HG02884 (cell line): ENCODE results near the gene RBM5.
"Not testable (repeated sequence)": the region's sequence is repeated elsewhere in the genome, so short reads cannot be mapped to it uniquely, and the experiment has no call there.

Source experiments
- ATAC-seq: cut with Tn5 transposase; IDR thresholded peaks from one replicate; pipeline ENCODE4 v1.9.1; 2021; ENCODE audit warnings: mild to moderate bottlenecking, moderate library complexity; ENCODE audit not compliant: unreplicated experiment

Gene RBM5

GRCh38 chr3:50088725-50089608 lies at the start of gene RBM5:
TSS of gene RBM5 (plus strand) at chr3:50088919. CDS start at chr3:50090435, 1,516 bp downstream.
- peak; percentile 98 for ATAC-seq

GRCh38 chr3:50044976-50045375 lies 43.7 kb upstream of the RBM5 start:
- ATAC-seq, result no peak

GRCh38 chr3:50047426-50047825 lies 41.3 kb upstream of the RBM5 start:
- no peak for ATAC-seq

DNA sequence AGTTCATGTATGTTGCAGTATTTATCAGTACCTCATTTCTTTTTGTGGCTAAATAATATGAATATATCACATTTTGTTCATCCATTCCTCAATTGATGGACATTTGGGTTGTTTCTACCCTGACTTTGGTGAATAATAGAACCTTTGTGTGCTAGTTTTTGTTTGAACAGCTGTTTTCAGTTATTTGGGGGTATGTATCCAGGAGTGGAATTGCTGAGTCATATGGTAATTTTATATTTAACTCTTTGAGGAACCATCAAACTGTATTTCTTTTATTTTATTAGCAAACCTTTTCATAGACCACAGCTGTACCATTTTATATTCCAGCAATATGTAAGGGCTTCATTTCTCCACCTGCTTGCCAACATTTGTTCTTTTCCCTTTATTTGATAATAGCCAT lies 38.4 kb upstream of the RBM5 start:
- no peak for ATAC-seq

DNA sequence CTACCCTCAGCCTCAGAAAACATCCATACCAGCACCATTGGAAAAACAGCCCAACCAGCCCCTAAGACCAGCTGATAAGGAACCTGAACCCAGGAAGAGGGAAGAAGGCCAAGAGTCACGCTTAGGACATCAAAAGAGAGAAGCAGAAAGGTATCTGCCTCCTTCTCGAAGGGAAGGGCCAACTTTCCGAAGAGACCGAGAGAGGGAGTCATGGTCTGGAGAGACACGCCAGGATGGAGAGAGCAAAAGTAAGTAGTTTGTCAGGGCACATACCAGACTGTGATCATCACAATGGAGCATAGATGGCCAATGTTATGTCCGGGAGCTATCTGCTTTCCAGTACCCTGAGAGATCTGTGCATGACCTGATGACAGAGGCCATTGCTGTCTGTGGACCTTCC lies 31.0 kb upstream of the RBM5 start:
- no peak for ATAC-seq

- ATAC-seq, result no peak
These were observed 20.6 kb upstream of the RBM5 start for GRCh38 chr3:50068134-50068533.

- ATAC-seq, result no peak
These were observed 10.6 kb upstream of the RBM5 start for GRCh38 chr3:50078091-50078490.

- ATAC-seq, result no peak
These were observed 10.1 kb upstream of the RBM5 start for GRCh38 chr3:50078622-50079021.

DNA sequence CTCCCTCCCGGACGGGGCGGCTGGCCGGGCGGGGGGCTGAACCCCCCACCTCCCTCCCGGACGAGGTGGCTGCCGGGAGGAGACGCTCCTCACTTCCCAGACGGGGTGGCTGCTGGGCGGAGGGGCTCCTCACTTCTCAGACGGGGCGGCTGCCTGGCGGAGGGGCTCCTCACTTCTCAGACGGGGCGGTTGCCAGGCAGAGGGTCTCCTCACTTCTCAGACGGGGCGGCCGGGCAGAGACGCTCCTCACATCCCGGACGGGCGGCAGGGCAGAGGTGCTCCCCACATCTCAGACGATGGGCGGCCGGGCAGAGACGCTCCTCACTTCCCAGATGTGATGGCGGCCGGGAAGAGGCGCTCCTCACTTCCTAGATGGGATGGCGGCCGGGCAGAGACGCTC lies 3.8 kb upstream of the RBM5 start:
- ATAC-seq, result not testable (repeated sequence)

DNA sequence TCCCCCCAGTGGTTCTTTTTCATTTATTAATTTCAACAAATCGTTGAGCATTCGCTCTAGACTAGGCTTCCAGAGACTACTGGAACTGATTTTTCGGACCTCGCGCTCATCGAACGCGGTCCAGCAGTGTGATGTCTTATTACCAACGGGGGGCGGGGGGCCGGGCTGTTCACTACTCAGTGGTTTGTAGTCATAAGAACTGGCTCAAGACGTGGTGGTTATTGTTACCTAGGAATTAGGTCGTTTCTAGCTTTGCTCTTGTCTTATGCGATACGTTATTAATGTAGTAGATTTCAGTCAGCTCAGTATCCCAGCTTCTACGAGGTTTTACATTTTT lies 858 bp downstream of the RBM5 start:
- no peak for ATAC-seq

- ATAC-seq, result no peak
These were observed 2.3 kb downstream of the RBM5 start for GRCh38 chr3:50090984-50091383.

GRCh38 chr3:50095352-50095998 lies 6.8 kb downstream of the RBM5 start:
- no peak for ATAC-seq

- no peak for ATAC-seq
These were observed 11.7 kb downstream of the RBM5 start for GRCh38 chr3:50100386-50100785.

DNA sequence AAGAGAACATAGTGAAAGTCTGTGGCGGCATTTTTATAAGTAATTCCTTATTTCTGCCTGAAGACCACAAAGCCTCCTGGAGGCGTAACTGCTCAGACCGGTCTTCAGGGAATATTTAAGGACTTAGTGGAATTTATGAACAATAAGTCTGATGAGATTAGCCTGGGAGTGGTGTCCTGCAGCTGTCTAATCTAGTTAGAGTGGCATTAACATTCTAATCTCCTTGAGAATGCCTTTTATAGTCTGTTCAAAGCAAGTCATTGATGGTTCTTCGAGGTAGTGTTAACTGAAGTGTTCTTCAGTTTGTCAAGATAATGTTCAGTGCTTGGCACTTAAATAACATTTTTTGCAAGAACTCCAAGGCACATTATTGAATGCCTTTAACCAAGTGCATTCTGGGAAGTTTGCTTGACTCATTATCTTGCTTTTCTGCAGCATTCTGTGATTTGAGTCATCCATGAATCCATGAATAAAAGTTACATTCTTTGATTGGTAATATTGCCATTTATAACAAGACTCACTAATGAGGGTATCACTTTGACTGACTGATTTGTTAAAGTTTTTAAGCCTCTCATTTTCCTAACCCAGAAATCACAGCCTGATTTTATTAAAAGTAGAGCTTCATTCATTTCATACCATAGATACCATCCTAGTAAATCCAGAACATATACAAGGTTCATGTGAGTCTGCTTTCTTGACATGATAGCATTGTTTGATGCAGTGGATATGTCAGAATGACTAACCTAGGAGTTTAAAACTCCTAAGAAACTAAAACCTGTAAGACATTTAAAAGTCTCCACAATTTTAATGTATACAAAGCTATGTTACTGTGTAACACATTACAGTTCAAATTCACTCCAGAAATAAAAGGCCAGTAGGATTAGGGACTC lies 12.5 kb downstream of the RBM5 start:
- no peak for ATAC-seq

DNA sequence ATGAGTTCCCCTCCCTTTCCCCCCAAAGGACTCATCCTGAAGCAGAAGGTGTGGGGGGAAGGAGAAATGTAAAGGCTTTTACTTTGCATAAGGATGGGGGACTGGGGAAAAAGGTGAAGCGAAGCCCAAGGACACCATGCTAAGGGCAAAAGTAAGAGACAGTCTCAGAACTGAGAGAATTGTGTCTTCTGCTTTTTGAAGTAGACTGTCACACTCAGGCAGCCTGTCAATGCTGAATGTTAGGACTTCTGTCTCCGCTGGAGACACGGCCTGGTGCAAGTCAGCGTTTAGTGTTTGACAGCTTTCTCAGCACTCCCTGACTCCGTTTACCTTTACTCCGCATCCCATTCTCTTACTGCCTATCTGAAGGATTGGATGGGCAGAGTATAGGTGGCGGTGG lies 13.8 kb downstream of the RBM5 start:
- ATAC-seq, result no peak

- ATAC-seq, result no peak
These were observed 23.0 kb downstream of the RBM5 start for GRCh38 chr3:50111757-50112156.

GRCh38 chr3:50112462-50112861 lies 23.7 kb downstream of the RBM5 start:
- ATAC-seq, result no peak

DNA sequence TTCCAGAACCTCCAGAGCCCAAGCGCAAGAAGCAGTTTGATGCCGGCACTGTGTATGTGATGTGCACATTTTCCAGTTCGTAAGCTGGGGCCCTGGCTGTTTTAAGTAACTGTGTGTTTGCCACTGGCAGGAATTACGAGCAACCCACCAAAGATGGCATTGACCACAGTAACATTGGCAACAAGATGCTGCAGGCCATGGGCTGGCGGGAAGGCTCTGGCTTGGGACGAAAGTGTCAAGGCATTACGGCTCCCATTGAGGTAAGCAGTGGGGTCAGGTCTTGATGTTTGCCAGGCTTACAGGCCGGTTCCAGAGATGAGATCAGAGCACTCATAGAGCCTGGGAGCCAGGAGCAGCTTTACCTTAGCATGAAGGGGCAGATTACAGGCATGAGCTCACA lies 28.4 kb downstream of the RBM5 start:
- no peak for ATAC-seq

GRCh38 chr3:50118237-50118636 lies 29.5 kb downstream of the RBM5 start:
- ATAC-seq, result no peak

GRCh38 chr3:50119786-50120185 lies 31.1 kb downstream of the RBM5 start:
- ATAC-seq, result no peak

GRCh38 chr3:50120364-50121071 lies 31.8 kb downstream of the RBM5 start:
- ATAC-seq, result no peak
